Measurements from ENCODE around the gene KANSL1. TPM values are rescaled to one million over a fixed set of nuclear protein-coding genes. Genes with fewer than 3 reads are reported as not detected.

Gene KANSL1
- polyA plus RNA-seq, 1 of the 3 experiments (the other 2 are of a cell fraction) = 10.0 TPM

DNA sequence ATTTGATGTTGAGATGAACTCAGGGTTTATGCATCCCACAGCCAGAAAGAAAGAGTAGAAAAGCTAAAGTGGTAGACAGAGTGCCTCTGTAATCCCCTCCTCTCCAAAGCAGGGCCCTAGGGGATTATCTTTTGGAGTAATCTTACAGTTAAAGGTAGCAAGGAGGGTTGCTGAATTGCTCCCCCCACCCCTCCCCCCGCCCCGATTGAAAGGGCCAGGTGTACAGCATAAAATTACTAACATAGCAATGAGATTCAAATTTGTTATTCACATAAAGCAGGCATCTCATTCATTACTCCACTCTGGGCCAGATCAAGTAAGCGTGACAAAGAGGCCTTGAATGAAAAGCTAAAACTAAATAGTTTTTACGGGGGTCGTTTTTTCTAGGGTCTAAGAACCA is 121.4 kb downstream of the KANSL1 start:
- peaks cover 96% of the 10 kb centered on the region for H3K79me2 ChIP-seq (ENCODE audit: insufficient read depth)

GRCh38 chr17:46064460-46064859 is 128.8 kb downstream of the KANSL1 start:
- Histone ChIP-seq H3K27me3 (ENCODE audit: insufficient read depth) (no peaks in the 10 kb centered on the region), H3K9ac (no peak overlapping the region), H3F3A (replicated peaks; ENCODE audit: insufficient read depth) (peaks cover 41% of the 10 kb centered on the region), H3K79me2 (ENCODE audit: insufficient read depth) (peaks cover 81% of the 10 kb centered on the region), H3K4me2 (no peak overlapping the region), H2AFZ (ENCODE audit: low read depth) (no peak overlapping the region), H3K4me3 (ENCODE audit: low read depth in 2 of 2, low read length in 1 of 2) (no peak overlapping the region), H4K20me1 (ENCODE audit: insufficient read depth) (peaks cover 60% of the 10 kb centered on the region), H3K4me1 (ENCODE audit: control insufficient read depth in 1 of 2, insufficient read depth in 2 of 2, low read depth in 1 of 2, low read length in 1 of 2) (peaks cover 0 to 10% of the 10 kb centered on the region in 2 experiments; a peak in 2 of 4 replicates), H3K9me3 (no peaks in the 10 kb centered on the region), H3K36me3 (replicated peaks in 1 of 2; ENCODE audit: control insufficient read depth in 1 of 2, insufficient read depth in 2 of 2, low read length in 1 of 2) (peaks cover 37 to 59% of the 10 kb centered on the region in 2 experiments), H3K27ac (ENCODE audit: low read depth in 2 of 2, low read length in 1 of 2) (peak overlapping the region in 1 of 2 experiments; percentile 66; a peak in 1 of 4 replicates), H3K9me2 (no peaks in the 10 kb centered on the region)
- CTCF ChIA-PET = interaction anchor here (0.6 kb wide), 1 partner anchor 20 kb away, joined by 3 read pairs; no protein-coding TSS in a partner anchor
- no peak for DNase-seq
- WGBS (ENCODE audit: low lambda C conversion rate) = 88% methylated on average over 1 of the region's 1 CpG
- TF ChIP-seq POLR2AphosphoS5 (IDR thresholded peaks at IDR 0.05; ENCODE audit: low read depth, low read length) (no peak), SMC3 (IDR thresholded peaks at IDR 0.05; ENCODE audit: low read depth, low read length) (no peak), MEF2A (IDR thresholded peaks at IDR 0.05; ENCODE audit: borderline replicate concordance, low read depth) (no peak), NFIC (IDR thresholded peaks at IDR 0.05; ENCODE audit: borderline replicate concordance) (no peak), YY1 (IDR thresholded peaks at IDR 0.05; ENCODE audit: low read depth) (no peak), FOSL2 (IDR thresholded peaks at IDR 0.05; ENCODE audit: borderline replicate concordance, low read depth) (no peak)
- TF ChIP-seq, protein P1, sequence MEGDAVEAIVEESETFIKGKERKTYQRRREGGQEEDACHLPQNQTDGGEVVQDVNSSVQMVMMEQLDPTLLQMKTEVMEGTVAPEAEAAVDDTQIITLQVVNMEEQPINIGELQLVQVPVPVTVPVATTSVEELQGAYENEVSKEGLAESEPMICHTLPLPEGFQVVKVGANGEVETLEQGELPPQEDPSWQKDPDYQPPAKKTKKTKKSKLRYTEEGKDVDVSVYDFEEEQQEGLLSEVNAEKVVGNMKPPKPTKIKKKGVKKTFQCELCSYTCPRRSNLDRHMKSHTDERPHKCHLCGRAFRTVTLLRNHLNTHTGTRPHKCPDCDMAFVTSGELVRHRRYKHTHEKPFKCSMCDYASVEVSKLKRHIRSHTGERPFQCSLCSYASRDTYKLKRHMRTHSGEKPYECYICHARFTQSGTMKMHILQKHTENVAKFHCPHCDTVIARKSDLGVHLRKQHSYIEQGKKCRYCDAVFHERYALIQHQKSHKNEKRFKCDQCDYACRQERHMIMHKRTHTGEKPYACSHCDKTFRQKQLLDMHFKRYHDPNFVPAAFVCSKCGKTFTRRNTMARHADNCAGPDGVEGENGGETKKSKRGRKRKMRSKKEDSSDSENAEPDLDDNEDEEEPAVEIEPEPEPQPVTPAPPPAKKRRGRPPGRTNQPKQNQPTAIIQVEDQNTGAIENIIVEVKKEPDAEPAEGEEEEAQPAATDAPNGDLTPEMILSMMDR (IDR thresholded peaks at IDR 0.05) = no peak
- POLR2A ChIA-PET = no interaction called here

More for the DNA sequence above, 121.4 kb downstream of the KANSL1 start:
- Histone ChIP-seq H3K27ac (ENCODE audit: low read depth in 2 of 2, low read length in 1 of 2) (no peak overlapping the region), H3F3A (replicated peaks; ENCODE audit: insufficient read depth) (peaks cover 37% of the 10 kb centered on the region), H3K9ac (no peak overlapping the region), H3K4me1 (ENCODE audit: control insufficient read depth in 1 of 2, insufficient read depth in 2 of 2, low read depth in 1 of 2, low read length in 1 of 2) (peaks cover 0 to 18% of the 10 kb centered on the region in 2 experiments; a peak in 3 of 4 replicates), H4K20me1 (ENCODE audit: insufficient read depth) (peaks cover 80% of the 10 kb centered on the region), H3K36me3 (replicated peaks in 1 of 2; ENCODE audit: control insufficient read depth in 1 of 2, insufficient read depth in 2 of 2, low read length in 1 of 2) (peaks cover 7 to 31% of the 10 kb centered on the region in 2 experiments), H2AFZ (ENCODE audit: low read depth) (no peak overlapping the region), H3K27me3 (ENCODE audit: insufficient read depth) (no peaks in the 10 kb centered on the region), H3K4me3 (ENCODE audit: low read depth in 2 of 2, low read length in 1 of 2) (no peak overlapping the region), H3K9me2 (no peaks in the 10 kb centered on the region), H3K9me3 (no peaks in the 10 kb centered on the region), H3K4me2 (no peak overlapping the region)
- CTCF ChIA-PET = interaction anchor here (1.4 to 2.0 kb wide), 9 partner anchors 13 to 122 kb away, joined by 3 to 11 read pairs (median 5); partner anchors contain the start of gene KANSL1
- TF ChIP-seq TEAD4 (IDR thresholded peaks at IDR 0.05; ENCODE audit: borderline replicate concordance, insufficient read depth) (no peak), SMC3 (IDR thresholded peaks at IDR 0.05; ENCODE audit: low read depth, low read length) (no peak), ELF1 (IDR thresholded peaks at IDR 0.05) (no peak), FOXJ3 (CRISPR knock-in tag; IDR thresholded peaks at IDR 0.05) (no peak), EP300 (IDR thresholded peaks at IDR 0.05; ENCODE audit: borderline replicate concordance in 1 of 2, low read depth in 1 of 2, low read length in 1 of 2) (no peak), CHD2 (IDR thresholded peaks at IDR 0.05; ENCODE audit: low read length, partially characterized antibody) (no peak), RCOR1 (IDR thresholded peaks at IDR 0.05; ENCODE audit: low read length) (no peak), RFX5 (IDR thresholded peaks at IDR 0.05; ENCODE audit: low read length) (no peak), SIN3A (IDR thresholded peaks at IDR 0.05; ENCODE audit: borderline replicate concordance, low read depth, low read length) (no peak), YY1 (IDR thresholded peaks at IDR 0.05; ENCODE audit: low read depth) (no peak), MXI1 (IDR thresholded peaks at IDR 0.05; ENCODE audit: low read depth, low read length) (no peak), JUND (IDR thresholded peaks at IDR 0.05) (no peak)
- TF ChIP-seq, protein P2, sequence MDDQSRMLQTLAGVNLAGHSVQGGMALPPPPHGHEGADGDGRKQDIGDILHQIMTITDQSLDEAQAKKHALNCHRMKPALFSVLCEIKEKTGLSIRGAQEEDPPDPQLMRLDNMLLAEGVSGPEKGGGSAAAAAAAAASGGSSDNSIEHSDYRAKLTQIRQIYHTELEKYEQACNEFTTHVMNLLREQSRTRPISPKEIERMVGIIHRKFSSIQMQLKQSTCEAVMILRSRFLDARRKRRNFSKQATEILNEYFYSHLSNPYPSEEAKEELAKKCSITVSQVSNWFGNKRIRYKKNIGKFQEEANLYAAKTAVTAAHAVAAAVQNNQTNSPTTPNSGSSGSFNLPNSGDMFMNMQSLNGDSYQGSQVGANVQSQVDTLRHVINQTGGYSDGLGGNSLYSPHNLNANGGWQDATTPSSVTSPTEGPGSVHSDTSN (IDR thresholded peaks at IDR 0.05) = no peak
- TF ChIP-seq, protein P1 (IDR thresholded peaks at IDR 0.05) = no peak
- TF ChIP-seq, protein P3, sequence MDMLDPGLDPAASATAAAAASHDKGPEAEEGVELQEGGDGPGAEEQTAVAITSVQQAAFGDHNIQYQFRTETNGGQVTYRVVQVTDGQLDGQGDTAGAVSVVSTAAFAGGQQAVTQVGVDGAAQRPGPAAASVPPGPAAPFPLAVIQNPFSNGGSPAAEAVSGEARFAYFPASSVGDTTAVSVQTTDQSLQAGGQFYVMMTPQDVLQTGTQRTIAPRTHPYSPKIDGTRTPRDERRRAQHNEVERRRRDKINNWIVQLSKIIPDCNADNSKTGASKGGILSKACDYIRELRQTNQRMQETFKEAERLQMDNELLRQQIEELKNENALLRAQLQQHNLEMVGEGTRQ (IDR thresholded peaks at IDR 0.05; ENCODE audit: borderline replicate concordance, low read depth, low read length) = no peak
- 94% methylated on average over 5 of the region's 5 CpGs for WGBS (ENCODE audit: low lambda C conversion rate)
- POLR2A ChIA-PET = no interaction called here
- no peak for DNase-seq
